ENCODE results near the gene FAM89B.

Gene FAM89B

DNA sequence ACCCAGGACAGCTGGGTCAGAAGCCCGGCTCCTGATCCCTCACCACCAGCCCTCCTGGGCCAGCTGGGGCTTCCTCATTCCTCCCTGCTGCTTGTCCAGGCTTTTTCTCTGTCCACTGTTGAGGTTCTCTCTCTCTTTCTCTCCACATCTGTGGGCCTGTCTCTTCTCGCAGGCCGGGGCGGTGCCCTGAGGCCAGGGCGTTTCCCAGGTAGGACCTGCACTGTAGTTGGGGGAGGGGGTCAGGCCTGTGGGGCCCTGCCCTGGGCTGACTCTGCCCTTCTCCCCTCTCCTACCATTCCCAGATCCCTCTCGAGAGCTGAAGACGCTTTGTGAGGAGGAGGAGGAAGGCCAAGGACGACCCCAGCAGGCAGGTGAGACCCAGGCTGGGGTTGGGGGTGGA lies 8.4 kb downstream of the FAM89B start:
- Histone ChIP-seq H3K27ac (ENCODE audit: poor library complexity, severe bottlenecking) (no peak overlapping the region), H3K9me3 (ENCODE audit: severe bottlenecking) (no peaks in the 10 kb centered on the region), H3K36me3 (ENCODE audit: low read depth) (peaks cover 48% of the 10 kb centered on the region), H3K4me3 (ENCODE audit: severe bottlenecking) (no peak overlapping the region), H3K4me1 (ENCODE audit: insufficient read depth, poor library complexity, severe bottlenecking) (peaks cover 6% of the 10 kb centered on the region), H3K27me3 (ENCODE audit: insufficient read depth, poor library complexity, severe bottlenecking) (no peaks in the 10 kb centered on the region)
- ATAC-seq (ENCODE audit: low read depth) (no peak), DNase-seq (ENCODE audit: low spot score) (no peak)
- TF ChIP-seq CTCF (IDR thresholded peaks at IDR 0.05; ENCODE audit: poor library complexity, severe bottlenecking) = no peak

GRCh38 chr11:65581928-65582327 lies 9.6 kb downstream of the FAM89B start:
- no peak overlapping the region for H3K27ac ChIP-seq (ENCODE audit: poor library complexity, severe bottlenecking)
- H3K4me3 ChIP-seq (ENCODE audit: severe bottlenecking) = no peak overlapping the region
- no peak for ATAC-seq (ENCODE audit: low read depth)
- no peaks in the 10 kb centered on the region for H3K9me3 ChIP-seq (ENCODE audit: severe bottlenecking)
- peaks cover 6% of the 10 kb centered on the region for H3K4me1 ChIP-seq (ENCODE audit: insufficient read depth, poor library complexity, severe bottlenecking)
- H3K27me3 ChIP-seq (ENCODE audit: insufficient read depth, poor library complexity, severe bottlenecking) = no peaks in the 10 kb centered on the region
- no peak for DNase-seq (ENCODE audit: low spot score)
- TF ChIP-seq CTCF (IDR thresholded peaks at IDR 0.05; ENCODE audit: poor library complexity, severe bottlenecking) = no peak
- peaks cover 56% of the 10 kb centered on the region for H3K36me3 ChIP-seq (ENCODE audit: low read depth)

GRCh38 chr11:65583589-65583988 lies 11.3 kb downstream of the FAM89B start:
- Histone ChIP-seq H3K36me3 (ENCODE audit: low read depth) (peaks cover 46% of the 10 kb centered on the region), H3K4me1 (ENCODE audit: insufficient read depth, poor library complexity, severe bottlenecking) (no peaks in the 10 kb centered on the region), H3K27me3 (ENCODE audit: insufficient read depth, poor library complexity, severe bottlenecking) (no peaks in the 10 kb centered on the region), H3K4me3 (ENCODE audit: severe bottlenecking) (no peak overlapping the region), H3K27ac (ENCODE audit: poor library complexity, severe bottlenecking) (no peak overlapping the region), H3K9me3 (ENCODE audit: severe bottlenecking) (no peaks in the 10 kb centered on the region)
- ATAC-seq (ENCODE audit: low read depth) (no peak), DNase-seq (ENCODE audit: low spot score) (no peak)
- TF ChIP-seq CTCF (IDR thresholded peaks at IDR 0.05; ENCODE audit: poor library complexity, severe bottlenecking) = no peak

DNA sequence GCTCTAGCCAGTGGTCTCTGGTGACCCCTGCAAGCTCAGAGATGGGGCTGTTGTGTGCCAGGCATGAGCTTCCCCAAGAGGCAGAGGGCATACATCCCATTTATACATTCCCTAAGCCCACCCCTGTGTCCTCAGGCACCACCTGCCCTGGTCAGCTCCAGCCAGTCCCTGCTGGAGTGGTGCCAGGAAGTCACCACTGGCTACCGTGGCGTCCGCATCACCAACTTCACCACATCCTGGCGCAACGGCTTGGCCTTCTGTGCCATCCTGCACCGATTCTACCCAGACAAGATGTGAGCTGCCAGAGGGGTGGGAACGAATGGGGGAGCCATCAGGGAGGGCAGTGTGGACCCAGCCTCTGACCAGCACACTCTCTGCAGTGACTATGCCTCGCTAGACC lies 11.8 kb downstream of the FAM89B start:
- no peaks in the 10 kb centered on the region for H3K27me3 ChIP-seq (ENCODE audit: insufficient read depth, poor library complexity, severe bottlenecking)
- no peak overlapping the region for H3K4me3 ChIP-seq (ENCODE audit: severe bottlenecking)
- ATAC-seq (ENCODE audit: low read depth) = no peak
- peaks cover 46% of the 10 kb centered on the region for H3K36me3 ChIP-seq (ENCODE audit: low read depth)
- no peak for DNase-seq (ENCODE audit: low spot score)
- H3K9me3 ChIP-seq (ENCODE audit: severe bottlenecking) = no peaks in the 10 kb centered on the region
- no peaks in the 10 kb centered on the region for H3K4me1 ChIP-seq (ENCODE audit: insufficient read depth, poor library complexity, severe bottlenecking)
- TF ChIP-seq CTCF (IDR thresholded peaks at IDR 0.05; ENCODE audit: poor library complexity, severe bottlenecking) = no peak
- no peak overlapping the region for H3K27ac ChIP-seq (ENCODE audit: poor library complexity, severe bottlenecking)

DNA sequence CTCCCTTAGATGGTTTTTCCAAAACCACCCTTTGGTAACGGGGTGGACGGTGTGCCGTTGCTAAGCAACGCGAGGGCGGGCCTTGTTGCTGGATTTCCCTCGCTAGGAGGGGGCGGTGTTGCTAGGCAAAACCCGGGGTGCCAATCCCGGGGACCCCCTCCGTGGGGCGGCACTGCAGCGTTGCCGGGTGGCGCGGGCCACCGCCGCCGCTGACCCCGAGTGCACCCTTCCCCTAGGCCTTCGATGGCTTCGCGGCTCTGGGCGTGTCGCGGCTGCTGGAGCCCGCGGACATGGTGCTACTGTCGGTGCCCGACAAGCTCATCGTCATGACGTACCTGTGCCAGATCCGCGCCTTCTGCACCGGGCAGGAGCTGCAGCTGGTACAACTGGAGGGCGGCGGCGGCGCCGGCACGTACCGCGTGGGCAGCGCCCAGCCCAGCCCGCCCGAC lies 12.4 kb downstream of the FAM89B start:
- no peak for DNase-seq (ENCODE audit: low spot score)
- Histone ChIP-seq H3K27ac (ENCODE audit: poor library complexity, severe bottlenecking) (no peak overlapping the region), H3K27me3 (ENCODE audit: insufficient read depth, poor library complexity, severe bottlenecking) (no peaks in the 10 kb centered on the region), H3K36me3 (ENCODE audit: low read depth) (peaks cover 47% of the 10 kb centered on the region), H3K9me3 (ENCODE audit: severe bottlenecking) (no peaks in the 10 kb centered on the region), H3K4me1 (ENCODE audit: insufficient read depth, poor library complexity, severe bottlenecking) (no peaks in the 10 kb centered on the region), H3K4me3 (ENCODE audit: severe bottlenecking) (no peak overlapping the region)
- TF ChIP-seq CTCF (IDR thresholded peaks at IDR 0.05; ENCODE audit: poor library complexity, severe bottlenecking) = no peak
- no peak for ATAC-seq (ENCODE audit: low read depth)
